ENCODE data around the gene TUT7. TPM values are rescaled to one million over a fixed set of nuclear protein-coding genes. Genes with fewer than 3 reads are reported as not detected.
A peak's percentile ranks its signal among the peaks of the same experiment; 100 is the strongest.

Gene TUT7
- total RNA-seq, 4 donors from 2014 or later = 36.8 to 99.9 (median 50.4) TPM

DNA sequence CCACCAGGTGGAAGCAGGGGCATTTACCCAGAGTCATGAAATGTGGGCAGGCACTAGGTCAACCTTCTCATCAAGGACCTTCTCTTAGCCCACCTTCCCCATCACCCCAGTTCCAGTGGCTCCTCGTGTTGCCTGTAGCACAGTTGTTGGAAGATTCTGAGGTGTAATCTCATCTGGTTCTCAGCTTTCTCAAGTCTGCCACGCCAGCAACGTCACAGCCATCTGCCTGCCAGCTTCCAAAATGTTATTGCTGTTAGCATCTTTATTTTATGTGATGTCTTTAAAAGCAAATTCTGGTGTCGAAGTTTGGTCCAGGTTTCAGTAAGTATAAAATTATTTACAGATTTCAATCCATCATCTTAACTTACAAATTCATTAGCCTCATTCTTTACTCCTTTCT lies 105.5 kb downstream of the TUT7 start:
- no peaks in the 10 kb centered on the region for H3K9me3 ChIP-seq
- no peaks in the 10 kb centered on the region for H3K36me3 ChIP-seq
- DNase-seq = no peak
- H3K4me3 ChIP-seq = no peak overlapping the region
- no peak overlapping the region for H3K27ac ChIP-seq
- no peaks in the 10 kb centered on the region for H3K4me1 ChIP-seq
- no peaks in the 10 kb centered on the region for H3K27me3 ChIP-seq
- TF ChIP-seq, protein P1, sequence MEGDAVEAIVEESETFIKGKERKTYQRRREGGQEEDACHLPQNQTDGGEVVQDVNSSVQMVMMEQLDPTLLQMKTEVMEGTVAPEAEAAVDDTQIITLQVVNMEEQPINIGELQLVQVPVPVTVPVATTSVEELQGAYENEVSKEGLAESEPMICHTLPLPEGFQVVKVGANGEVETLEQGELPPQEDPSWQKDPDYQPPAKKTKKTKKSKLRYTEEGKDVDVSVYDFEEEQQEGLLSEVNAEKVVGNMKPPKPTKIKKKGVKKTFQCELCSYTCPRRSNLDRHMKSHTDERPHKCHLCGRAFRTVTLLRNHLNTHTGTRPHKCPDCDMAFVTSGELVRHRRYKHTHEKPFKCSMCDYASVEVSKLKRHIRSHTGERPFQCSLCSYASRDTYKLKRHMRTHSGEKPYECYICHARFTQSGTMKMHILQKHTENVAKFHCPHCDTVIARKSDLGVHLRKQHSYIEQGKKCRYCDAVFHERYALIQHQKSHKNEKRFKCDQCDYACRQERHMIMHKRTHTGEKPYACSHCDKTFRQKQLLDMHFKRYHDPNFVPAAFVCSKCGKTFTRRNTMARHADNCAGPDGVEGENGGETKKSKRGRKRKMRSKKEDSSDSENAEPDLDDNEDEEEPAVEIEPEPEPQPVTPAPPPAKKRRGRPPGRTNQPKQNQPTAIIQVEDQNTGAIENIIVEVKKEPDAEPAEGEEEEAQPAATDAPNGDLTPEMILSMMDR (IDR thresholded peaks at IDR 0.05) = no peak
- no peak for TF ChIP-seq POLR2A (IDR thresholded peaks at IDR 0.05)

DNA sequence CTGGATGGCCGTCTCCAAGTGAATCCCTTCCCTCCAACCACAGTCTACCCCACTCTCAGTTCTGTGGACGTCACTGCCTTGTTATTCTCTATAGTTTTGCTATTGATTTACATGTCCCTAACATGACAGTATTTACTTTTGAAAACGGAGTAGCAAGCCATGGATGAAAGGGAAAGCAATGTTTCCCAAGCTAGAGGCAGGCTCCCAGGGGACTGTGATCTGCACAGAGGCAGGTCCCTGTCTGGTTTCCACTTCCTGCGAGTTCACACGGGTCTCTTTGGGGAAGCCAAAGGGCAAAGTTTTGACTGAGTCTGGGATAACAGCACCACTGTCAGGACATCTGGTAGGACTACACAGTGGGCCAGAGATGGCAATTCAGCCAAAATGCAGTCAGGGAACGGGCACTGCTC lies 107.5 kb downstream of the TUT7 start:
- no peaks in the 10 kb centered on the region for H3K4me1 ChIP-seq
- DNase-seq = no peak
- no peak overlapping the region for H3K4me3 ChIP-seq
- TF ChIP-seq POLR2A (IDR thresholded peaks at IDR 0.05) = no peak
- TF ChIP-seq, protein P1 (IDR thresholded peaks at IDR 0.05) = peak in 1 of 6 experiments; percentile 4
- H3K27me3 ChIP-seq = no peaks in the 10 kb centered on the region
- H3K36me3 ChIP-seq = no peaks in the 10 kb centered on the region
- no peaks in the 10 kb centered on the region for H3K9me3 ChIP-seq
- H3K27ac ChIP-seq = no peak overlapping the region

DNA sequence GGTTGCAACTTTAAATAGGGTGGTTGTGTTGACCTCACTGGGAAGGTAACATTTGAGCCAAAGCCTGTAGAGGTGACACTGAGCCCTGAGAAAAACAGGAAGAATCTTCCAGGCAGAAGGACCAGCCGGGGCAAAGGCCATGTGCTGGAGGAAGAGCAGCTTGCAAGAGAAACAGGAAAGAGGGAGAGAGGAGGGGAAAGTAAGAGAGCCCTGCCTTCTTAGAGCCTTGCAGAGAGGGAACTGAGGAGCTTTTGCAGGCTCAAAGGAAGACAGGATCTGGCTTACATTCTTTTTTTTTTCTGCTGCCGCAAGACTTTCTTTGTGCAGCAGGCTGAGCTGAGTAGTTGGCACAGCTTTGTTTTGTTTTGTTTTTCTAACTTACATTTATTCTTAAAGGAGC lies 112.1 kb downstream of the TUT7 start:
- Histone ChIP-seq H3K27me3 (no peaks in the 10 kb centered on the region), H3K4me3 (no peak overlapping the region), H3K9me3 (no peaks in the 10 kb centered on the region), H3K4me1 (no peaks in the 10 kb centered on the region), H3K27ac (no peak overlapping the region), H3K36me3 (no peaks in the 10 kb centered on the region)
- no peak for TF ChIP-seq POLR2A (IDR thresholded peaks at IDR 0.05)
- TF ChIP-seq, protein P1 (IDR thresholded peaks at IDR 0.05) = no peak
- DNase-seq = no peak

DNA sequence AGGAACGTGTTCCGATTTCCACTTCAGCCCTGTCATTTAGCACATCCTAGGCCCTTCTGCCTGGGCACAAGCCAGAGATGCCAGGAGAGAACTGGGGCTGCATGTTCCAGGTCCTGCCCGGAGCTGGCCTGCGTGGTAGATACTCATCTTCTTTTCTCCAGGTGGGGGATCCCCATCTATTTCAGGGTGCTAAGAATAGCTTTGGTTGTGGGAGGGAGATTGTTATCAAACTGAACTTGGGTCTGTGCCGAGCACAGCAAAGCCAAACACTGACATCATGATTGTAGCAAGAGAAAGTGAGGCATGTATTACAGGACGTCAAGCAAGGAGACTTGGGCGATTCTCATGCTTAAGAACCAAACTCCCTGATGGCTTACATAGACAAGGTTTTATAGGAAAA lies 113.0 kb downstream of the TUT7 start:
- TF ChIP-seq, protein P1 (IDR thresholded peaks at IDR 0.05) = no peak
- no peak for TF ChIP-seq POLR2A (IDR thresholded peaks at IDR 0.05)
- H3K27me3 ChIP-seq = no peaks in the 10 kb centered on the region
- no peaks in the 10 kb centered on the region for H3K9me3 ChIP-seq
- H3K4me3 ChIP-seq = no peak overlapping the region
- DNase-seq = no peak
- H3K4me1 ChIP-seq = no peaks in the 10 kb centered on the region
- no peak overlapping the region for H3K27ac ChIP-seq
- H3K36me3 ChIP-seq = no peaks in the 10 kb centered on the region

DNA sequence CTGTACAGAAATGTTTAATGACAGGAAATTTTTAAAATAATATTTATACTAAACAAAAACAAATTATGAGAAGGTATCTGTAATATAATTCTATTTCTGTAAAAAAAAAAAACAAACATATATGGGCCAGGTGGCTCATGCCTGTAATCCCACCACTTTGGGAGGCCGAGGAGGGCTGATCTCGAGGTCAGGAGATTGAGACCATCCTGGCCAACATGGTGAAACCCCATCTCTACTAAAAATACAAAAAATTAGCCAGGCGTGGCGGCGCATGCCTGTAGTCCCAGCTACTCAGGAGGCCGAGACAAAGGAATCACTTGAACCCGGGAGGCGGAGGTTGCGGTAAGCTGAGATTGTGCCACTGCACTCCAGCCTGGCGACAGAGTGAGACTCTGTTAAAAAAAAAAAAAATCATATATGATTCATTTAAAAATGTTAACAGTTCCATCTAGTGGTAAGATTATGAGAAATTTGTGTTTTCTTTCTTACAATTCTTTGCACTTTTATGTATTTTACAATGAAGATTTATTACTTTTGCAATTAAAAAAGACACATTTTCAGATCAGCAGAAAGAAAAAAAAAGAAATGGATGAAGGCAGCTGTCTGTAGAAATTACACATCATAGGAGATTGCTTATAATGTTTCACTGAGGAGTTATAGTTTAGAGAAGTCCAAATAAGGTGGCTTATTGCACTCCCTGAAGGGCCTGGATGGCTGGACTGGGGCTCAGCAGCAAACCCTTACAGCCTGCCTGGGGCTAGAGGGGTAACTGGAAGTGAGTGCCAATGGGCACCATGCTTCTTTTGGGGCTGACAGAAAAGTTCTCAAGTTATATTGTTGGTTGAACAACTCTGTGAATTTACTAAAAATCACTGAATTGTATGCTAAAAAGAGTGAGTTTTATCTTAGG lies 115.1 kb downstream of the TUT7 start:
- no peak for TF ChIP-seq POLR2A (IDR thresholded peaks at IDR 0.05)
- TF ChIP-seq, protein P1 (IDR thresholded peaks at IDR 0.05) = no peak
- Histone ChIP-seq H3K9me3 (no peaks in the 10 kb centered on the region), H3K27ac (no peak overlapping the region), H3K27me3 (no peaks in the 10 kb centered on the region), H3K4me3 (no peak overlapping the region), H3K4me1 (no peaks in the 10 kb centered on the region), H3K36me3 (no peaks in the 10 kb centered on the region)
- no peak for DNase-seq

Small RNA genes lying within 50 kb of the gene (small RNA-seq; reads per million reads assigned to genes)
- gene RN7SKP264 = 0 to 0.06 reads per million in 2 donors

Other genes starting within 250 kb of the TUT7 start
- gene C9orf153, start 94.8 kb downstream of the TUT7 start, total RNA-seq = under 1 TPM in 1 of 4 donors, not detected in 3; 0.54 TPM
- gene ISCA1, start 71.9 kb downstream of the TUT7 start, total RNA-seq = 10 to 100 TPM; 13.8 to 35.8 (median 31.9) TPM

Measured in Peyer's patch (tissue), 4 donors.